Neural crest cell (in vitro differentiated cells): ENCODE measurements around the gene LTBP4. TPM values are rescaled to one million over a fixed set of nuclear protein-coding genes. Genes with fewer than 3 reads are reported as not detected.

ENCODE experiments used
- DNase-seq: peaks from one replicate; pipeline ENCODE4 v3.0.0; 2021; ENCODE audit warnings: low read depth, mixed read lengths, low spot score
- H3K27ac Mint-ChIP-seq: one replicate; pipeline ENCODE4 v1.8.0; 2021; ENCODE audit warnings: mild to moderate bottlenecking, mixed read lengths; ENCODE audit not compliant: unreplicated experiment
- H3K27me3 Mint-ChIP-seq: 2 replicates; pipeline ENCODE4 v1.8.0; 2021; ENCODE audit warnings: low read depth, mild to moderate bottlenecking, mixed read lengths
- H3K36me3 Mint-ChIP-seq: 2 replicates; pipeline ENCODE4 v1.8.0; 2021; ENCODE audit warnings: low read depth, mild to moderate bottlenecking, mixed read lengths
- H3K4me1 Mint-ChIP-seq: 2 replicates; pipeline ENCODE4 v1.8.0; 2021; ENCODE audit warnings: mixed read lengths
- H3K4me3 Mint-ChIP-seq: one replicate; pipeline ENCODE4 v1.8.0; 2021; ENCODE audit warnings: mild to moderate bottlenecking, mixed read lengths
- H3K9me3 Mint-ChIP-seq: 2 replicates; pipeline ENCODE4 v1.8.0; 2021; ENCODE audit warnings: mixed read lengths
- total RNA-seq: library from RNA; stranded (reverse); gene quantifications from 2 replicates; pipeline ENCODE4 v1.2.1, GENCODE V29; 2021
- TF ChIP-seq, protein P1 (sequence below): fragments of 200-600 bp; sonication (generic); conservative IDR thresholded peaks from 2 replicates; pipeline ENCODE4 v1.5.0; 2021; ENCODE audit warnings: antibody characterized with exemption, mild to moderate bottlenecking

Gene LTBP4
- total RNA-seq, 1 donor from 2014 or later, result 125 TPM

DNA sequence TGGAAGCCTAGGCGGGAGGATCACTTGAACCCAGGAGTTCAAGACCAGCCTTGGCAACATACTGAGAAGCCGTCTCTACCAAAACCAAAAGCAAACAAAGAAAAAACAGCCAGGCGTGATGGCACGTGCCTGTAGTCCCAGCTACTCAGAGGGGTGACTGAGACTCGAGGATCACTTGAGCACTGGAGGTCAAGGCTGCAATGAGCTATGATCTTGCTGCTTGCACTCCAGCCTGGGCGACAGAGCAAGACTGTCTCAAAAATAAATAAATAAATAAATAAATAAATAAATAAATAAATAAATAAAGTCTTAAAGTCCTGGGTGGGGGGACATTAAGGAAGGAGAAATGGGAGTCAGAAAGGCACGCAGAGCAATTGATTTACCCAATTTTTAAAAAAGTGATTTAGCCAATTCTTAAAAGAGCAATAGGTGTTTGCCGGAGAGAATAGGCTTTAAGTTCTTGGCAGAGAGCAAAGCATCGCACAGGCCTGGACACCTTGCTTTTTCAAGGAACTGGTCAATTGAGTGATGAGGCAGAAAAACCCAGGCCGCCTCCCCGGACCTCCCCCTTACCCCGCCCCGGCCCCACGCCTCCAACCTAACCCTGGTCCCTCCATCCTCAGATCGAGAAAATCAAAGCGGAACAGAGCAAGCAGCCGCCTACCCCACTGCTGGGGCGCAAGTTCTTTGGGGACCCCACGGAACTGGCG lies 34.0 kb upstream of the LTBP4 start:
- no peaks in the 10 kb centered on the region for H3K36me3 Mint-ChIP-seq
- H3K4me1 Mint-ChIP-seq, result peaks cover 13% of the 10 kb centered on the region
- H3K27ac Mint-ChIP-seq, result no peak overlapping the region
- H3K27me3 Mint-ChIP-seq, result peaks cover 81% of the 10 kb centered on the region
- H3K9me3 Mint-ChIP-seq, result peaks cover 5% of the 10 kb centered on the region
- TF ChIP-seq, protein P1, sequence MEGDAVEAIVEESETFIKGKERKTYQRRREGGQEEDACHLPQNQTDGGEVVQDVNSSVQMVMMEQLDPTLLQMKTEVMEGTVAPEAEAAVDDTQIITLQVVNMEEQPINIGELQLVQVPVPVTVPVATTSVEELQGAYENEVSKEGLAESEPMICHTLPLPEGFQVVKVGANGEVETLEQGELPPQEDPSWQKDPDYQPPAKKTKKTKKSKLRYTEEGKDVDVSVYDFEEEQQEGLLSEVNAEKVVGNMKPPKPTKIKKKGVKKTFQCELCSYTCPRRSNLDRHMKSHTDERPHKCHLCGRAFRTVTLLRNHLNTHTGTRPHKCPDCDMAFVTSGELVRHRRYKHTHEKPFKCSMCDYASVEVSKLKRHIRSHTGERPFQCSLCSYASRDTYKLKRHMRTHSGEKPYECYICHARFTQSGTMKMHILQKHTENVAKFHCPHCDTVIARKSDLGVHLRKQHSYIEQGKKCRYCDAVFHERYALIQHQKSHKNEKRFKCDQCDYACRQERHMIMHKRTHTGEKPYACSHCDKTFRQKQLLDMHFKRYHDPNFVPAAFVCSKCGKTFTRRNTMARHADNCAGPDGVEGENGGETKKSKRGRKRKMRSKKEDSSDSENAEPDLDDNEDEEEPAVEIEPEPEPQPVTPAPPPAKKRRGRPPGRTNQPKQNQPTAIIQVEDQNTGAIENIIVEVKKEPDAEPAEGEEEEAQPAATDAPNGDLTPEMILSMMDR, result no peak
- H3K4me3 Mint-ChIP-seq, result peak overlapping the region; percentile 31
- no peak for DNase-seq

DNA sequence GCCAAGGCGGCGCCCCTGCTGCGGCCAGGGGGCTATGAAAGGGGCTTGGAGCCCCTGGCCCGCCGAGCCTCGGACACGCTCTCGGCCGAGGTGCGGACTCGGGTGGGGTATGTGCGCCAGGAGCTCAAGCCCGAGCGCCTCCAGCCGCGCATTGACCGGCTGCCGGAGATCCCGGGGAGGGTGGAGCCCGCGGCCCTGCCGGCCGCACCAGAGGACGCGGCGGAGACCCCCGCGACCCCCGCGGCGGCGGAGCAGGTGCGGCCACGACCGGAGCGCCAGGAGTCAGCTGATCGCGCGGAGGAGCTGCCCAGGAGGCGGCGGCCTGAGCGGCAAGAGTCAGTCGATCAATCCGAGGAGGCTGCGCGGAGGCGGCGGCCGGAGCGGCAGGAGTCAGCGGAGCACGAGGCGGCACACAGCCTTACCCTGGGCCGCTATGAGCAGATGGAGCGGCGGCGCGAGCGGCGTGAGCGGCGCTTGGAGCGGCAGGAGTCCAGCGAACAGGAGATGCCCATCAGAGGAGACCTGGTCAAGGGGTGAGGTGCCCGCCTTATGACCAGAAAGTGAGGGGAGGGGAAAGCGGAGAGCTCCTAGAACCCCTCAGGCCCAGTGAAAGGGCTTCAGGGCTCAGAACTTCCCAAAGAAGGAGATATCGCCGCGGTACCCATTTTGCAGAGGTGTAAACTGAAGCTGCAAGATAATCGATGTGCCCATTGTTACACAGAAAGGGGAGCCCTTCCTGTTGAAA lies 33.2 kb upstream of the LTBP4 start:
- no peak overlapping the region for H3K27ac Mint-ChIP-seq
- TF ChIP-seq, protein P1, result no peak
- peaks cover 79% of the 10 kb centered on the region for H3K27me3 Mint-ChIP-seq
- peaks cover 5% of the 10 kb centered on the region for H3K9me3 Mint-ChIP-seq
- no peaks in the 10 kb centered on the region for H3K36me3 Mint-ChIP-seq
- no peak overlapping the region for H3K4me3 Mint-ChIP-seq
- peaks cover 13% of the 10 kb centered on the region for H3K4me1 Mint-ChIP-seq
- no peak for DNase-seq

DNA sequence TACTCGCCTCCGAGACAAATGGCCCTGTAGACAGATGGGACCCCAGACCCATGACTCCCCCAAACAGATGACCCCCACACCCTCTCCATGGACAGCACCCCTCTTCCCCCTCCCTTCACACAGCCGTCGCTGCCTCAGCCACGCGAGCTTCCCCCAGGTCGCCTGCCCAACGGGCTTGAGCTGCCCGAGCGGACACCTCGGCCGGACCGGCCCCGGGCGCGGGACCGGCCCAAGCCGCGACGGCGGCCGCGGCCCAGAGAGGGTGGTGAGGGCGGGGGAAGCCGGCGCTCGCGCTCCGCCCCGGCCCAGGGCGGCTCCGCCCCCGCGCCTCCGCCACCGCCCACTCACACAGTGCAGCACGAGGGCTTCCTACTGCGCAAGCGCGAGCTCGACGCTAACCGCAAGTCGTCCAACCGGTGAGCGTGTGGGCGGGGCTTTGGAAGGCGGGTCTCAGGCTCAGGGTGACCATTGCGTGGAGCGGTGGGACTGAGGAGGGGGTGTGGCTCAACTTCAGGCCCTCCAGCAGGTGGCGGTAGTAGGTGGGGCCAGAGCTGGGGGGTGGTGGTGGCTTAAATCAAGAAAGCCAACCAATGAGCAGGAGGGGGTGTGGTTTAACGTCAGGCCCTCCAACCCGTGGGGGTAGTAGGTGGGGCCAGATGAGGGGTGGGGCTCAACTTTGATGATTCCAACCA lies 30.7 kb upstream of the LTBP4 start:
- Mint-ChIP-seq H3K27ac (no peak overlapping the region), H3K9me3 (peaks cover 5% of the 10 kb centered on the region), H3K27me3 (peaks cover 58% of the 10 kb centered on the region), H3K4me1 (peaks cover 17% of the 10 kb centered on the region), H3K36me3 (no peaks in the 10 kb centered on the region), H3K4me3 (peak overlapping the region; percentile 71)
- DNase-seq, result peak; percentile 98
- TF ChIP-seq, protein P1, result no peak

DNA sequence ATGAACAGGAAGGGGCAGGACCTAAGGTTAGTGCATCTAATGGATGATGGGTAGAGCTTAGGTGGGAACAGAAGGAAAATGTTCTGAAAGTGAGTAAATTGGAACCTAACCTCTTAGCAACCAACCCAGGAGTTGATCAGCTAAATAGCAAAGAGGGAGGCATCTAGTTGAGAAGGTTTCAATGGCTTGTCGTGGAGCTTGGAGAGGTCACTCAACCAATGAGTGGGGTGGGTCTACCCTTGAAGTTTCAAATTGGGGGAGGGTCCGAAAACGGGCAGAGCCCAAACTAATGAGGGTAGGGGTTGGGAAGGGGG lies 30.2 kb upstream of the LTBP4 start:
- H3K27me3 Mint-ChIP-seq, result peaks cover 53% of the 10 kb centered on the region
- peaks cover 5% of the 10 kb centered on the region for H3K9me3 Mint-ChIP-seq
- H3K4me1 Mint-ChIP-seq, result peaks cover 17% of the 10 kb centered on the region
- H3K4me3 Mint-ChIP-seq, result peak overlapping the region; percentile 71
- no peak for DNase-seq
- H3K27ac Mint-ChIP-seq, result no peak overlapping the region
- no peaks in the 10 kb centered on the region for H3K36me3 Mint-ChIP-seq
- TF ChIP-seq, protein P1, result no peak

DNA sequence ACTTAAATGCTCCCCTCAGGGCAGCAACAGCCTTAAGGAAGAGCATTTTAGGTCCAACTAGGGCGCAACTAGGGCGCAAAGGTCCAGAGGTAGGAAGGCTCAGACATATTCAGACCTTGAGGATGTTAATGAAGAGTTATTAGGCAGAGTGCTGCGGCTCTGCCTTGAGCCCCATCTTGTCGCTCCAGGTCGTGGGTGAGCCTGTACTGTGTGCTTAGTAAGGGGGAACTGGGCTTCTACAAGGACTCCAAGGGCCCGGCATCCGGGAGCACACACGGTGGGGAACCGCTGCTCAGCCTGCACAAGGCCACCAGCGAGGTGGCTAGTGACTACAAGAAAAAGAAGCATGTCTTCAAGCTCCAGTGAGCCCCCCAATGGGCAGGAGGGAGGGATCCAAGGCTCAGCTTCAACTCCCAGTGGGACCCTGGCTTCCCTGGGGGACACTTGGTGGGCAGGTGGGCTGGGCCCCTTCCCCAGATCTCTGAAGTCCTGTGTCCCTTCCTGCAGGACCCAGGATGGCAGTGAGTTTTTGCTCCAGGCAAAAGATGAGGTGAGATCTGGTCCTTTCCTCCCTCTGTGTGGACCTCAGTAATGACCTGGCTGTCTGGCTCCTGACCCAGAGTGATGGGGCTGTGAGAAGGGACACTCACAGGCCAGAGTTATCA lies 29.2 kb upstream of the LTBP4 start:
- no peak overlapping the region for H3K27ac Mint-ChIP-seq
- no peak for DNase-seq
- H3K4me1 Mint-ChIP-seq, result peaks cover 17% of the 10 kb centered on the region
- peaks cover 43% of the 10 kb centered on the region for H3K27me3 Mint-ChIP-seq
- H3K4me3 Mint-ChIP-seq, result peak overlapping the region; percentile 20
- H3K9me3 Mint-ChIP-seq, result peaks cover 5% of the 10 kb centered on the region
- TF ChIP-seq, protein P1, result no peak
- no peaks in the 10 kb centered on the region for H3K36me3 Mint-ChIP-seq
